Mesenchymal stem cell (in vitro differentiated cells and primary cell): ENCODE measurements around the gene SORL1.

Experiments used
- DNase-seq: peaks from one replicate; pipeline ENCODE4 v3.0.0-alpha.2; 2013
- H2AFZ ChIP-seq: one replicate; pipeline ENCODE4 v1.6.1; 2013; ENCODE audit warnings: low read depth, mild to moderate bottlenecking, control low read depth, inconsistent platforms, low read length, moderate library complexity
- H2AK5ac ChIP-seq: 2 replicates; pipeline ENCODE4 v1.6.1; 2013; ENCODE audit warnings: low read length, moderate library complexity, mild to moderate bottlenecking, inconsistent platforms; ENCODE audit not compliant: severe bottlenecking
- H2BK120ac ChIP-seq: one replicate; pipeline ENCODE4 v1.6.1; 2013; ENCODE audit warnings: low read depth, mild to moderate bottlenecking, inconsistent platforms, low read length, moderate library complexity
- H2BK12ac ChIP-seq, 2 experiments: one replicate each; pipeline ENCODE4 v1.6.1; 2013; ENCODE audit warnings: inconsistent platforms in 2 of 2, low read length in 2 of 2, mild to moderate bottlenecking in 2 of 2, moderate library complexity in 2 of 2, control low read depth in 1 of 2
- H2BK15ac ChIP-seq: one replicate; pipeline ENCODE4 v1.6.1; 2013; ENCODE audit warnings: mild to moderate bottlenecking, low read depth, inconsistent platforms; ENCODE audit not compliant: poor library complexity, severe bottlenecking
- H2BK5ac ChIP-seq: 2 replicates; pipeline ENCODE4 v1.6.1; 2013; ENCODE audit warnings: low read depth, mild to moderate bottlenecking, low read length, control low read depth, inconsistent platforms; ENCODE audit not compliant: poor library complexity, severe bottlenecking
- H3K14ac ChIP-seq, 2 experiments: one replicate each; pipeline ENCODE4 v1.6.1; 2013; ENCODE audit warnings: inconsistent platforms in 2 of 2, low read length in 2 of 2, control low read depth in 1 of 2, mild to moderate bottlenecking in 1 of 2, moderate library complexity in 1 of 2
- H3K18ac ChIP-seq, 2 experiments: one replicate each; pipeline ENCODE4 v1.6.1; 2013; ENCODE audit warnings: inconsistent platforms in 2 of 2, low read length in 2 of 2, control low read depth in 1 of 2, low read depth in 1 of 2, mild to moderate bottlenecking in 1 of 2
- H3K23ac ChIP-seq, 2 experiments: one replicate each; pipeline ENCODE4 v1.6.1; 2013; ENCODE audit warnings: inconsistent platforms in 2 of 2, low read length in 2 of 2, mild to moderate bottlenecking in 2 of 2, moderate library complexity in 2 of 2, control low read depth in 1 of 2
- H3K27ac ChIP-seq: 2 replicates; pipeline ENCODE4 v1.5.1; 2013; ENCODE audit warnings: mild to moderate bottlenecking, moderate library complexity, low read length, control low read depth, inconsistent platforms; ENCODE audit not compliant: poor library complexity, severe bottlenecking
- H3K27me3 ChIP-seq, 2 experiments: 2 replicates each; pipeline versions ENCODE4 v1.6.1 to v1.7.0; 2013; ENCODE audit warnings: low read length in 2 of 2, mild to moderate bottlenecking in 2 of 2, moderate library complexity in 2 of 2, control low read depth in 1 of 2, inconsistent platforms in 1 of 2; ENCODE audit not compliant: control insufficient read depth in 1 of 2, insufficient read depth in 1 of 2
- H3K36me3 ChIP-seq, 2 experiments: 2 replicates each; pipeline versions ENCODE4 v1.6.1 to v1.7.0; 2013; ENCODE audit warnings: low read length in 2 of 2, control low read depth in 1 of 2, inconsistent platforms in 1 of 2, low read depth in 1 of 2, mild to moderate bottlenecking in 1 of 2; ENCODE audit not compliant: insufficient read depth in 2 of 2, control insufficient read depth in 1 of 2
- H3K4ac ChIP-seq, 2 experiments: one replicate each; pipeline ENCODE4 v1.6.1; 2013; ENCODE audit warnings: inconsistent platforms in 2 of 2, low read length in 2 of 2, mild to moderate bottlenecking in 2 of 2, moderate library complexity in 2 of 2, control low read depth in 1 of 2, low read depth in 1 of 2
- H3K4me1 ChIP-seq: 2 replicates; pipeline ENCODE4 v1.6.1; 2013; ENCODE audit warnings: low read depth, low read length, control low read depth; ENCODE audit not compliant: control insufficient read depth, insufficient read depth
- H3K4me2 ChIP-seq: 2 replicates; pipeline ENCODE4 v1.6.1; 2013; ENCODE audit warnings: low read length, mild to moderate bottlenecking, inconsistent platforms; ENCODE audit not compliant: poor library complexity, severe bottlenecking
- H3K4me3 ChIP-seq, 2 experiments: 2 replicates each; pipeline versions ENCODE4 v1.5.1 to v1.7.0; 2013; ENCODE audit warnings: low read length in 2 of 2, mild to moderate bottlenecking in 2 of 2, control low read depth in 1 of 2, low read depth in 1 of 2; ENCODE audit not compliant: insufficient read depth in 1 of 2
- H3K79me1 ChIP-seq: replicated peaks from 2 replicates; pipeline ENCODE4 v1.6.1; 2013; ENCODE audit warnings: mild to moderate bottlenecking, control low read depth, low read length, inconsistent platforms; ENCODE audit not compliant: poor library complexity, severe bottlenecking
- H3K9ac ChIP-seq: 2 replicates; pipeline ENCODE4 v1.7.0; 2013; ENCODE audit warnings: mild to moderate bottlenecking, low read length, moderate library complexity
- H3K9me3 ChIP-seq: 2 replicates; pipeline ENCODE4 v1.7.0; 2013; ENCODE audit warnings: mild to moderate bottlenecking, low read length; ENCODE audit not compliant: control insufficient read depth
- H4K8ac ChIP-seq: one replicate; pipeline ENCODE4 v1.6.1; 2013; ENCODE audit warnings: inconsistent platforms, mild to moderate bottlenecking, low read length, moderate library complexity
- H4K91ac ChIP-seq: one replicate; pipeline ENCODE4 v1.6.1; 2013; ENCODE audit warnings: mild to moderate bottlenecking, low read length, inconsistent platforms
- WGBS: methylation state at CpG from one replicate; pipeline ENCODE4 v1.1.7; 2013; ENCODE audit warnings: mixed read lengths; 5-methylcytosine and 5-hydroxymethylcytosine counted together

SORL1 gene

GRCh38 chr11:121463689-121464335 is 11.7 kb downstream of the SORL1 start:
- H3K14ac ChIP-seq, result no peak overlapping the region
- WGBS, result 93% methylated on average over 6 of the region's 6 CpGs

GRCh38 chr11:121464352-121464946 is 12.3 kb downstream of the SORL1 start:
- Histone ChIP-seq H4K8ac (peak overlapping the region; percentile 51), H3K14ac (no peak overlapping the region), H3K36me3 (no peaks in the 10 kb centered on the region), H3K4me3 (no peak overlapping the region), H2BK5ac (no peak overlapping the region), H2BK15ac (no peak overlapping the region), H3K4me1 (peaks cover 13% of the 10 kb centered on the region), H4K91ac (peak overlapping the region; percentile 41), H3K23ac (no peak overlapping the region), H3K18ac (peak overlapping the region; percentile 30 to 43), H3K9me3 (no peaks in the 10 kb centered on the region), H3K27me3 (peaks cover 0 to 19% of the 10 kb centered on the region in 2 experiments), H2AFZ (no peak overlapping the region), H2AK5ac (no peak overlapping the region), H3K27ac (peak overlapping the region; percentile 16), H3K79me1 (no peaks in the 10 kb centered on the region), H3K9ac (no peak overlapping the region), H2BK12ac (peak overlapping the region in 1 of 2 experiments; percentile 10), H3K4me2 (no peak overlapping the region), H3K4ac (no peak overlapping the region), H2BK120ac (no peak overlapping the region)
- 16% methylated on average over 11 of the region's 11 CpGs for WGBS
- DNase-seq, result peak; percentile 85

More at GRCh38 chr11:121463689-121464335, 11.7 kb downstream of the SORL1 start:
- Histone ChIP-seq H3K4me2 (no peak overlapping the region), H4K91ac (no peak overlapping the region), H3K4me3 (no peak overlapping the region), H4K8ac (no peak overlapping the region), H2BK15ac (no peak overlapping the region), H2AK5ac (no peak overlapping the region), H3K27ac (no peak overlapping the region), H2AFZ (no peak overlapping the region), H3K79me1 (no peaks in the 10 kb centered on the region), H3K4ac (no peak overlapping the region), H2BK120ac (no peak overlapping the region), H3K27me3 (peaks cover 0 to 25% of the 10 kb centered on the region in 2 experiments), H3K4me1 (peaks cover 13% of the 10 kb centered on the region), H3K9ac (no peak overlapping the region), H3K23ac (no peak overlapping the region), H2BK12ac (peak overlapping the region in 1 of 2 experiments; percentile 47), H3K18ac (no peak overlapping the region), H3K36me3 (no peaks in the 10 kb centered on the region), H3K9me3 (no peaks in the 10 kb centered on the region), H2BK5ac (no peak overlapping the region)
- no peak for DNase-seq

DNA sequence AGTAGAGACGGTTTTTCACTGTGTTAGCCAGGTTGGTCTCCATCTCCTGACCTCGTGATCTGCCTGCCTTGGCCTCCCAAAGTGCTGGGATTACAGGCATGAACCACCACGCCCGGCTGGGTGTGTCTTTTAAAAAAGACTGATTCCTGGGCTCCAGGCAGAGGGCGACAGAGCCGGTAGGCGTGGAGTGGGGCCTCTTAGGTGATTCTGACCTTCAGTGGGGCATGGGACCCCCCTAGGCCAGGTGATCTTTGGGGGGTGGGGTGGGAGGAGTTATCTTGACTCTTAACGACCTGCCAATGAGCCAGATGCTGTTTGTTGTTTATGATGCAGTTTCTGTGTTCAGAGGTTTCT is 13.6 kb downstream of the SORL1 start:
- no peak overlapping the region for H2AK5ac ChIP-seq
- H3K23ac ChIP-seq, result no peak overlapping the region
- no peak overlapping the region for H2BK5ac ChIP-seq
- H2AFZ ChIP-seq, result no peak overlapping the region
- no peak for DNase-seq
- peaks cover 13% of the 10 kb centered on the region for H3K4me1 ChIP-seq
- no peak overlapping the region for H2BK15ac ChIP-seq
- WGBS, result 59% methylated on average over 8 of the region's 8 CpGs
- peak overlapping the region in 1 of 2 experiments; percentile 65 for H2BK12ac ChIP-seq
- H3K36me3 ChIP-seq, result no peaks in the 10 kb centered on the region
- H3K4me2 ChIP-seq, result no peak overlapping the region
- no peak overlapping the region for H4K91ac ChIP-seq
- no peak overlapping the region for H3K14ac ChIP-seq
- peak overlapping the region; percentile 36 for H4K8ac ChIP-seq
- peak overlapping the region; percentile 50 for H2BK120ac ChIP-seq
- H3K9me3 ChIP-seq, result no peaks in the 10 kb centered on the region
- no peaks in the 10 kb centered on the region for H3K79me1 ChIP-seq
- peaks cover 0 to 12% of the 10 kb centered on the region in 2 experiments for H3K27me3 ChIP-seq
- no peak overlapping the region for H3K27ac ChIP-seq
- H3K9ac ChIP-seq, result no peak overlapping the region
- no peak overlapping the region for H3K4ac ChIP-seq
- H3K18ac ChIP-seq, result peak overlapping the region in 1 of 2 experiments; percentile 88
- H3K4me3 ChIP-seq, result no peak overlapping the region

DNA sequence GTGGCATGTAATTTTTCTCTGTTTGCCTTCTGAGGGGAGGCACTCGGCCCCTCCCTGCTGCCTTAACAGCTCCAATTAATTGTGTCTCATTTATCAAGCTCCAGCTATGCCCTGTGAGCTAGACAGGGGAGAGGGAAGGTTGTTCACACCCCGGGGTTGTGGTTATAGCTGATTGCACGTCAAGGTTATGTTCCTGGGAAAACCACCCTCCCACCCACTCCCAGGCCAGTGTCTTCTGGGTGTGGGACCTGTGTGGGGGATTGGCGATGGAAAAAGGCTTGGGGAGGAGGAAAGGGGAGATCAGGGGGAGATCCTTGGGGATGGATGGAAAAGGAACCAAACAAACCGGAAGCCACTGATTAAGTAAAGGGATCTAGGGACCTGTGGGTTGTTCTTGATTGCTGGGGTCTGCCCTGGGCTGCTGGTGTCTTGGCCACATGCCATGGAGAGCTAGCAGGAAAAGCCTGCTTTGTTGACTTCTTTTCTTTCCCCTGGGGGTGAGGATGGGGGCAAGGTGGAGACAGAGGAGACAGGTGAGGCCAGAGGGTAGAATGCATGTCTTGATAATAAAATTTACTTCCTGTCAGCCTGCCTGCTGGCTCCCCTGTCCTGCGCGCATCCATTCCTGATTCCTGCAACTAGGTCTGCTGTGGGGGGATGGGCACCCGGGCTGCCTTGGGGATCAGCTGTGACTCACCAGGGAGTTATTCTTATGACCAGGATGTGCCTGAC is 14.1 kb downstream of the SORL1 start:
- peaks cover 0 to 7% of the 10 kb centered on the region in 2 experiments for H3K27me3 ChIP-seq
- peak overlapping the region; percentile 50 for H2BK120ac ChIP-seq
- no peak overlapping the region for H3K9ac ChIP-seq
- peaks cover 13% of the 10 kb centered on the region for H3K4me1 ChIP-seq
- H3K23ac ChIP-seq, result peak overlapping the region in 1 of 2 experiments; percentile 56
- H3K79me1 ChIP-seq, result no peaks in the 10 kb centered on the region
- peak overlapping the region; percentile 61 to 72 for H2BK12ac ChIP-seq
- H3K36me3 ChIP-seq, result no peaks in the 10 kb centered on the region
- H3K9me3 ChIP-seq, result no peaks in the 10 kb centered on the region
- peak overlapping the region; percentile 87 for H2BK15ac ChIP-seq
- H2AFZ ChIP-seq, result no peak overlapping the region
- peak overlapping the region; percentile 40 for H2BK5ac ChIP-seq
- H2AK5ac ChIP-seq, result no peak overlapping the region
- peak overlapping the region in 1 of 2 experiments; percentile 40 for H3K4ac ChIP-seq
- H3K14ac ChIP-seq, result no peak overlapping the region
- DNase-seq, result peak; percentile 92
- H3K4me3 ChIP-seq, result peak overlapping the region in 1 of 2 experiments; percentile 2
- WGBS, result 27% methylated on average over 6 of the region's 8 CpGs
- H4K8ac ChIP-seq, result peak overlapping the region; percentile 91
- H3K4me2 ChIP-seq, result peak overlapping the region; percentile 23
- peak overlapping the region; percentile 54 for H4K91ac ChIP-seq
- H3K18ac ChIP-seq, result peak overlapping the region; percentile 28 to 88
- peak overlapping the region; percentile 58 for H3K27ac ChIP-seq
